A172 (cell line): ENCODE data around the gene MCM6. TPM values are rescaled to one million over a fixed set of nuclear protein-coding genes. Genes with fewer than 3 reads are reported as not detected.

ENCODE experiments used
- total RNA-seq: library from RNA; depleted of rRNA; stranded (reverse); fragments of >200 nt; shearing (Covaris generic); gene quantifications from 2 replicates; pipeline ENCODE4 v1.2.3, GENCODE V29; 2014; rRNA removed

The MCM6 gene
- total RNA-seq, 1 experiment from 2014 or later = 38.9 TPM

Other genes with a start within 250 kb of the MCM6 start
- gene UBXN4, start 134.6 kb downstream of the MCM6 start, total RNA-seq = 101 and 114 TPM in 2 replicates
- gene LCT, start 39.3 kb downstream of the MCM6 start, total RNA-seq = not detected in 2 replicates
- gene DARS1, start 109.2 kb upstream of the MCM6 start, total RNA-seq = 116 and 134 TPM in 2 replicates
- gene CXCR4, start 241.7 kb upstream of the MCM6 start, total RNA-seq = 2.8 and 4.3 TPM in 2 replicates